HG02870 (cell line): ENCODE measurements around the gene ZNF341.

ENCODE experiments used
- ATAC-seq: cut with Tn5 transposase; IDR thresholded peaks from one replicate; pipeline ENCODE4 v1.9.1; 2021; ENCODE audit warnings: mild to moderate bottlenecking, moderate library complexity; ENCODE audit not compliant: unreplicated experiment

ZNF341 gene

GRCh38 chr20:33839591-33839990 lies 107.8 kb downstream of the ZNF341 start:
- no peak for ATAC-seq

- ATAC-seq: no peak
These were observed 108.4 kb downstream of the ZNF341 start for GRCh38 chr20:33840160-33840559.

DNA sequence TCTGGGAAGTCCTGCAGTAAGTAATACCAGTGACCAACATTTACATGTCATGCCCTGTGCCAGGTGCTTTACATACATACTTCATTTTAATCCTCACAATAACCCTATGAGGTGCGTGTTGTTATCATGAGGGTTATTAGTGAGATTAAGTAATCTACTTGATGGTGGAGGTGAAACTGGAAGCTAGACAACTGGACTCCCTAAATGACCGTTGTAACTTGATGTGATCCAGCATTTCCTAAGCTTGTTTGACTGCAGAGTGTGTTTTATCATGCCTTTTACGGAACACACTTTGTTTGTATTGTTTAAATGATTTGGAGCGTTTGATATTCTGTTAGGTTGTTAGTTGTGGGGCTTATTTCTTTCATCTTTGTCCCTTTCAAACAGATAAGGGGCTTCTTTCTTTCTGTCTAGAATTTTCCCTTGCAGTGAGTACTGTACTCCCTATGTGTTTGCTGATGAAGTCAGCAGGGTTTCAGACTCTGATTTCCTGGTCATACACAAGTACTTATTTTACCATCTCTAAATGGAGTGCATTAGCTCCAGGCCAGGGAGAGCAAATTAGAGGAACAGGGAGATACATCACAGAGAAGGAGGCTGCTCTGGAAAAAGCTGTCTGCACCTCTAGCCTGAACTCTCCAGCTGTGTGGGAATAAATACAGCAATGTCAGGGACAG lies 109.1 kb downstream of the ZNF341 start:
- ATAC-seq: no peak

DNA sequence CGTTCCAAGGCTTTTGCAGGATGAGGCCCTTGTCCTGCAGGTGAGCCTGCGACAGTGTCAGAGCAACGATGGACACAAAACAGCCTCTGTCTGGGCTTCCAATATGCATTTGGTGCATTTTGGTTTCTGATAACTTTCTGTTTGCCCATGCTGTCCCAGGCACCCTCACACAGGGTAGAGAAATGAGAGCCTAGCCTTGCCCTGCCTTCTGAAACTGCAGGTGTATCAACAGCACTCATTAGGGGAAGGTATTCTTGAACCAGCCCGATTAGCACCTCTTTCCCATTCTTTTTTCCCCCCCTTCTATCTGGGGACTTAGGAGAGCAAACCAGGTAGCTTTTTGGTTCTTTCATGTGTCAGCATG lies 109.6 kb downstream of the ZNF341 start:
- ATAC-seq: no peak
